ENCODE data around the gene LRMDA.

Gene LRMDA

GRCh38 chr10:75399461-75400162 lies 31.8 kb upstream of the LRMDA start:
- DNase-seq (ENCODE audit: extremely low read depth, low read depth): no peak
- peak; percentile 37 for TF ChIP-seq CTCF (IDR thresholded peaks at IDR 0.05; ENCODE audit: low read depth, low read length)

DNA sequence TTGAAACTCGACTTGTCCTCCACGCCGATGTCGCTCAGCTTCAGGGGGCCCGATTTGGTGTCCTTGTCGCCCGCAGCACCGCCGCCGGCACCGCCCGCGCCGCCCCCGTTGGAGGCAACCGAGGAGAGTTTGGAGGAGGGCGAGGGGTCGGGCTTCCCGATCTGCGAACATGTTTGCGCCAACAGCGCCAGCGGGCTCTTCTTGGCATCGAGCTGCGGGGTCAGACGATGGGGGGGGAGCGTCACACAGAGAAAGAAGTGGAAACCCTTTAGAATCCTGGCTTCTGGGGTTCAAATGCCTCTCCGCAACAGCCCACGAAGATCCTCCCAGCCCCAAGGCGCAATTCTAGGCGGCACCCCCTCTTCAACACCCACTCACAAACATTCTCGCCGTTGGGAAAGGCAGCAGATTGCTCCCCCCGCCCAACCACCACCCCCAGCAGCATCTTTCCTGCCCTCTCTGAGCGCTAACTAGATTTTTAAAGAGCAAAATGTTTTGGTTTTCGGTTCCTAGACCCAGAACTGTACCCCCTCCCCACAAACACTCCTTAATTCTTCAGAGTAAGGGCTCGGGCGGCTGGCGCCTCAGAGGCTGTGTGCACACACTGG lies 31.2 kb upstream of the LRMDA start:
- no peak for TF ChIP-seq CTCF (IDR thresholded peaks at IDR 0.05; ENCODE audit: low read depth, low read length)
- DNase-seq (ENCODE audit: extremely low read depth, low read depth): no peak

- DNase-seq (ENCODE audit: extremely low read depth, low read depth): no peak
- TF ChIP-seq CTCF (IDR thresholded peaks at IDR 0.05; ENCODE audit: low read depth, low read length): no peak
Observed at GRCh38 chr10:75400771-75401568, 30.5 kb upstream of the LRMDA start.

- DNase-seq (ENCODE audit: extremely low read depth, low read depth): peak; percentile 97
- TF ChIP-seq CTCF (IDR thresholded peaks at IDR 0.05; ENCODE audit: low read depth, low read length): peak; percentile 13
Observed at GRCh38 chr10:75401569-75402485, 29.6 kb upstream of the LRMDA start, which contains the start of gene ZNF503. ZNF503 (minus strand) TSS chr10:75401764; CDS start chr10:75401419, 345 bp downstream.

- TF ChIP-seq CTCF (IDR thresholded peaks at IDR 0.05; ENCODE audit: low read depth, low read length): no peak
- no peak for DNase-seq (ENCODE audit: extremely low read depth, low read depth)
Observed at GRCh38 chr10:75402486-75403143, 28.8 kb upstream of the LRMDA start.

- DNase-seq (ENCODE audit: extremely low read depth, low read depth): no peak
- TF ChIP-seq CTCF (IDR thresholded peaks at IDR 0.05; ENCODE audit: low read depth, low read length): no peak
Observed at GRCh38 chr10:75403144-75403938, 28.1 kb upstream of the LRMDA start.

All from AG09319 (cell line).